ENCODE measurements around the gene CSNK2B. TPM values are rescaled to one million over a fixed set of nuclear protein-coding genes. Genes with fewer than 3 reads are reported as not detected.
A peak's percentile ranks its signal among the peaks of the same experiment; 100 is the strongest.

CSNK2B gene
- polyA plus RNA-seq, 3 donors = 103 to 186 (median 172) TPM

DNA sequence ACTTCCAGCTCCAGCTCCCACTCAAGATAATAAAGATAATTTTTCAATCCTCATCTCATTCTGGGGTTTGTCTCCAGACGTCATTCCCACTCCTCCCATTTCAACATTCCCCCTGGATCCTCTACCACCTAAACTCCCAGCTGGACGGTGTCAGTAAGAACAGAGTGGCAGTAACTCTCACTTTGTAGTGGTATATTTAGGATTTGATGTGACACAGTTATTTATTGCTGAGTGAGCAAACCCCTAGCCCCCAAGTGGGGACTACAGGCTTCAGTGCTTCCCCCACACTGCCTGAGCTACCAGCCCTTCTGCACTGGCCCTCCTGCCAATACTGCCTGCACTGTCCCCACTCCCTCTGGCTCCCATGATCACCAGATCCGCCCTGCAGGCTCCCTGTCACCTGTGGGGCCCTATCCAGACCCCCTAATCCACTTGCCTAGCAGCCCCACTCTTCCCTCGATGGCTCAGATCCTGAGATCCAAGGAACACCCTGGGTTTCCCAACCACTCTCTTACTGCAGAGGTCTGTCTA is 7.7 kb upstream of the CSNK2B start:
- H3K27ac ChIP-seq (ENCODE audit: low read depth, low read length) = no peak overlapping the region

DNA sequence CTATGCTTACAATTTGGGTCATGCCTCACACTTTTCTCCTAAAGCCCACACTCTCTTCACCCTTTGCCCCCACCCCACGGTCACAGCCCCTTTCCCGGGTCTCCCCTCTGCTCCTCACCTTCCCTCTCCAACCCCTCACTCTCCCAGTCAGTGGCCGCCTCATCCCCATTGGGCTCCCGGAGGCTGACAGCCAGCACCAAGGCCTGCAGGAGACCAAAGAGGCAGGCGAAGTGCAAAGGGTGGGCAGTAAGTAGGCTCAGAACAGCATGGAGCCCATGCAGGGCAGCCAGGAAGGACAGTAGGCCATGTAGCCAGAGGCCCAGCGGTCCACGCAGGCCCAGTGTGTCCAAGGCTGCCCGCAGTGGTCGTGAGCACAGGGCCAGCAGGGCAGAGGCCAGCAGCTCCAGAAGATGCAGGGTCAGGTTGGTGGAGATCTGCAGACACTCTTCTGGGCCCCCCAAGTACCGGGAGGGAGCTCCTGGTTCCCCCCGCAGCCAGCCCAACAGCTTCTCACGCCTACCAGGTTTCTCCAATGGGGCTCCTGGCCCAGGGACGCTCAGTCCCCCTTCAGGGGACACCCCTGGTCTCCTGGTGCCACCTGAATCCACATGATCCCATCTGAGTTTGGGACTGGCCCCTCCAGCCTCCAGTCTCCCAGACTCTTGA is 6.8 kb upstream of the CSNK2B start:
- no peak overlapping the region for H3K27ac ChIP-seq (ENCODE audit: low read depth, low read length)
- WGBS, 3 donors = 79 to 87% (median 82%) methylated on average over 13 of the region's 13 CpGs

More for the DNA sequence above, 7.7 kb upstream of the CSNK2B start:
- WGBS, 3 donors = 80 to 86% (median 84%) methylated on average over 4 of the region's 4 CpGs

DNA sequence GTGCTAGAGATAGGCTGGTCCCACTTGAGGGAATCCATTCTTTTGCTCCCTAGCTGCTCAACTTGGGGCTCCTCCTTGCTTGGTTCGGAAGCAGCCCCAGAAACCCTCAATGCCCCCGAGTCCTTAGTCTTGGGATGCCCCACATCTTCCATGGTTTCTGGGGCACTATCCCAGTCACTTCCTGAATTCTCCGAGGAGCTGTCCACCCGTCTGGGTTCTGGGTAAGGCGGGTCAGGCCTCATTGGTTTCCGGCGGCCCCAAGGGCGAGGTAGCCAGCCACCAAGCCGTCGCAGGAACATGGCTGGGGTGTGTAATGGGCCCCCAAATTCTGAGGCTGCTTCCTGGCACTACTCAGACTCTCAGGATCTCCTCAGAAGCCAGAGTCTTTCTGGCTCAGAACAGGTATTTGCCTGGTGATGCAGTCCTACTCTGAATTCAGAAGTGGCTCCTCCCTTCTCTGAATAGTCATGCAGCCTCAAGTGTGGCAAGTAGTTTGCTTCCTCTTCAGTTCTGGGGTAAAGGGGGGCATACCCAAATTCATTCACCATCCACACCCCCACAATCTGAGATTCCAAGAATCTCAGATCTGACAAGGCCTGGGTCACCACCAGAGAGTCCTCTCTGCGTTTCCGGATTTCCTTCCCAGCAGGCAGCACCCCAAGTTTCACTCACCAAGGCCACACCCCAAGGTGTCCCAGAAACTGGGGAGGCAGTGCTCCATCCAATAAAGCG is 6.1 kb upstream of the CSNK2B start:
- peak overlapping the region; percentile 13 for H3K27ac ChIP-seq (ENCODE audit: low read depth, low read length)
- 13 to 20% (median 19%) methylated on average over 13 of the region's 13 CpGs for WGBS, 3 donors

DNA sequence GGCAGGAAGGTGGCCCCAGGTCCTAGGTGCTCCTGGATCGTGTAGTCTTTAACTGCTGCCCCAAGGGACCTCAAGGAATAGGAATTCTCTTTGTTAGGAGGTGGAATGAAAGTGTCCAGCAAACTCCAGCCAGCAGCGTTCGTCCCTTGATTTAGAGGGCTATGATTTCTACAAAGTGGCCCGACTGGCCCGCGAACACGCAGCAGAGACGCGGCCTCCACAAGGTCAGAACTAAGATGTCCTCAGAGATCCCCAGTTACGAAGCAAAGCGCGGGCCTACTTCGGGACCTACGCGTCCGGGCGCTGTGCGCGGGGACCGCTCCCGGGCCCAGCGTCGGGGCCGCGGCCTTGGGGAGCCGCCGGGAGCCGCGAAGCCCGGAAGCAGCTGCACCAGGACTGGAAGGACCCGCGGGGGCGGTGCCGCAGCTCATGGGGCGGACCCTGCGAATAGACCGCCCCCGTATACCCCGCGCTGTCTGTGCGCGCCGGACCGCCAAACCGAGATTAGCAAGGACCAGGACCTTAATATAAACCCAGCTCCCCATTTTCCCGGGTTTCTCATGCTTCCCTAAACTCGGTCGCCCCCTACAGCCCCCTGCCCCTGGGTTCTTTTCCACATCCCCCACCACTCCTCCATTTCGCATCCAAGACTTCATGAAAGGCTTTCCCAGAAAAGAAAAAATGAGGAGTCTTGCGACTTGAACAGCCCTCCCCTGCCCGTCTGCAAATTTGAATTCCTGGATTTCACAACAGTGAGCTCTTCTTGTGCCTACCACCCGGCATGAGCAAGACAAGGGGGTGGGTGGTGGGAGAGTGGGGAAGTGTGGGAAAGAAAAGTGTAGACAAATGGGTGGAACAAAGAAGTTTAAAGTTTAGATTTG is 5.3 kb upstream of the CSNK2B start, which contains the start of gene C6orf47:
Gene C6orf47 (minus strand): TSS at position 398 of the 881 bp plus-strand sequence. CDS start 831 bp downstream, outside the sequence.
- peak within 1 kb of the TSS; percentile 13 for H3K27ac ChIP-seq (ENCODE audit: low read depth, low read length)
- WGBS, 3 donors = 0 to 1% (median 1%) methylated on average over 52 of the region's 52 CpGs

DNA sequence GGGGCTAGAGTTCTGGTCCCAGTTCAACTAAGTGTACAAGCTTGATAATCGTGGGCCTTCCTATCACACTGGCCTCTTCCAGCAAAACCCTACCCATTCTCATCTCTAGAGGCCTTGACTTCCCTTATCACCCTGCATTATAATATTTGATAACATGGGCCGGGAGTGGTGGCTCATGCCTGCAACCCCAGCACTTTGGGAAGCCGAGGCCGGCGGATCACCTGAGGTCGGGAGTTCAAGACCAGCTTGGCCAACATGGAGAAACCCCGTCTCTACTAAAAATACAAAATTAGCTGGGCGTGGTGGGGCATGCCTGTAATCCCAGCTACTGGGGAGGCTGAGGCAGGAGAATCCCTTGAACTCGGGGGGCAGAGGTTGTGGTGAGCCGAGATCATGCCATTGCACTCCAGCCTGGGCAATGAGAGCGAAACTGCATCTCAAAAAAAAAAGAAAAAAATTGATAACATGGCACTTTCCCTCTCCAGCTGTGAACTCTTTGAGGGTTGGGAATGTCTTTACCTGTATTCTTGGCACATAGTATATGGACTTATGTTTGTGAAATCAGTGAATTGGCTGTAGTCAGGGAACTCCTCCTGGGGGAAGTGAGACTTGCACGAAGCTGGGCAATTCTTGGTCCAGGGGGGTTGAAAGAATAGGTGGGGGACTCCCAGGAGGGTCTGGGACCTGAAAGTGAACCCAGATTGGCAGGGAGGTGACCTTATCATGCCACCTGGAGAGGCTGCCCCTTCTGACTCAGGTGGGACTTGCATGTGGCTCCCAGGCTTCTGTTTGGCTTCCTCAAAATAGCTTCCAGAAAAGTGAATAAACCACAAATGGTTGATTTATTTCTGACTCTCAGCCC is 4.4 kb upstream of the CSNK2B start:
- WGBS, 3 donors = 71 to 82% (median 74%) methylated on average over 12 of the region's 12 CpGs
- no peak overlapping the region for H3K27ac ChIP-seq (ENCODE audit: low read depth, low read length)

DNA sequence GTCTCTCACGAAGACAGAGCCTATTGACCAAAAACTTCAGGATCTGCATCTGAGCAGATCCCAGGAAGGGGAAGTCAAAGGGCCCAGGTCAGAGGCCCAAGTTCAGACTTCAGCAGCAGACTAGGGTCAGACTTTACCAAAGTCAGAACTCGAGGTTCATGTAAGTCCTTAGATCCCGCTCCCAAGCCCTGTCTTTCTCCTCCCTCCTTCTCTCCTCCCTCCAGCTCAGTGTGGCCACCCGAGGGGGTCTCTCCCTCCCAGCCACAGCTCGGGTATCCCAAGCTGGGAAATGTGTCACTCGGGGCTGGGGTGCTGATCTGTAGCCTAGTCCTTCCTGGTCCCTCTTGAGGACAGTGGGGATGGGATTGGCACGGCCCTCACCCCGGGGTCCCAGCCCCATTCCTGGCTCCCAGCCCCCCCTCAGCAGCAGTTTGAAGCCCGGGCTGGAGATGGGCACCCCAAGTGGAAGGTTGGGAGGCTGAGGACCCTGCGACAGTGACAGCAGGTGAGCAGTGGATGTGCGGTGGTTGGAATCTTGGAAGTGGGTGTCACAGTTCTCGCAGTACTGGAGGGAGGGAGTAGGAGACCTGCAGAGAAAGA is 3.7 kb upstream of the CSNK2B start:
- no peak overlapping the region for H3K27ac ChIP-seq (ENCODE audit: low read depth, low read length)
- WGBS, 3 donors = 85 to 89% (median 88%) methylated on average over 12 of the region's 12 CpGs

DNA sequence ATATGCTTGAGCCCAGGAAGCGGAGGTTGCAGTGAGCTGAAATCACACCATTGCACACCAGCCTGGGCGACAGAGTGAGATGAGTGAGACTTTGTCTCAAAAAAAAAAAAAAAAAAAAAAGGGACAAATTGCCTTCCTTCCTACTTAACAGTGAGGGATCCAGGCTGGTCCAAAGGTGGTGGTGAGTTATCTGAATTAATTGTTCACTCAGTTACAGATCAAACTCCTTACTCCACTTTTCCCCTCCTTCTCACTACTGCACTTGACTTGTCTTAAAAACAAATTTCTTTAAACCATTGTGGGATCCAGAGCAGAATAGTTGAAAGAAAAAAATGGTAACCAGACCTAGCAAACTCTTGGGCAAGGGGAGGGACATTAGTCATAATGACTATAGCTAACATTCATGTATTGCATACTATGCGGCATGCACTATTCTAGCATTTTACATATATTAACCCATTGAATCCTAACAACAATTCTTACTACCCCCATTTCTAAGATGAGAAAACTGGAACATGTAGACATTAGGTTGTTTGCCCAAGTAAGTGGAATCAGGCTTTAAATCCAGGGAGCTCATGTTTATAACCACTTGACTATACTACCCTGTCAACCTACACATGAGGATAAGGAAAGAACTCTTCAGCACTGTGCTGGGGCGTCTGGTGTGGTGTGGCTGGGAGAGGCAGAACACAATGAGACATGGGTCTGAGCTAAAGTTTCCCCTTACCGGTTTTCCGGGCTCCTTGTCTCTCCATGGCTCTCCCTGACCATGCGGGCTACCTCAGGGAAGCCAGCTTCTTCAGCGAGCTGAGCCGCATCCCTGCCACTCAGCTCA is 2.5 kb upstream of the CSNK2B start:
- 59 to 64% (median 60%) methylated on average over 9 of the region's 9 CpGs for WGBS, 3 donors
- peak overlapping the region; percentile 47 for H3K27ac ChIP-seq (ENCODE audit: low read depth, low read length)

DNA sequence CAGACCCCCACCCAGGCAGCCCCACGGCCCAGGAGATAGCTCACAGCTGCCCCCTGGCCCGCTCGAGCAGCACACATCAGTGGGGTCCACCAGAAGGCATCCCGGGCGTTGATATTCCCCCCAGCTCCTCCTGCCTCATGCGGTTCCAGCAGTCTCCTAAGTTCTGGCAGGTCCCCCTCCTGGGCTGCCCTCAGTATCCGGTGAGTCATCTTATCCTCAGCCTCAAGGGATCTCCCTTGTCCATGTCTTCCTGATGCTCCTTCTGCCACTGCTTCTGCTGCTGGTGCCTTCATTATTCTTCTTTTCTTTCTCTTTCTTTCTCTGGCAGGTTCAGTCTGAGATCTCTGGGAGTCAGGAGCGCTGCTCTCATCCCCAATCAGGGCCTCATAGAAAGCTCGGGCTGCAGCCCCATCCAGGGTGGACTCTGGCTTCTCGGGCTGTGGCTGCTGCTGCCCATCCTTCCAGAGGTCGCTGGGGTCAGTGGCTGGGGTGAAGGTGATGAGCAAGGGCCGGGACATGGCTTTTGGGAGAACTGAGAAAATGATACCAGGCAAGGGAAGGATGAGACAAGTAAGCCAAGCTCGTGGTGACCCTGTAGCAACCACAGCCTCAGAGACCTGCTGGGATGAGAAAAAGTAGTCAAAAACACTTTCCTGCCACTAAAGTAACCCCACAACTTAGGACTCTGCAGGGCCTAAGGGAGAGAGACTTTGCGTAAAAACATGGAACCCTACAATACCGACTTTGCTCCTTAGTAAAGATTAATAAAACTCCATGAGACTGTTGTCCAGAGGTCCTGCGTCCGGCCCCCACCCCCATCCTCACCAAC is 1.7 kb upstream of the CSNK2B start:
- peak overlapping the region; percentile 47 for H3K27ac ChIP-seq (ENCODE audit: low read depth, low read length)
- 17 to 21% (median 19%) methylated on average over 17 of the region's 17 CpGs for WGBS, 3 donors

DNA sequence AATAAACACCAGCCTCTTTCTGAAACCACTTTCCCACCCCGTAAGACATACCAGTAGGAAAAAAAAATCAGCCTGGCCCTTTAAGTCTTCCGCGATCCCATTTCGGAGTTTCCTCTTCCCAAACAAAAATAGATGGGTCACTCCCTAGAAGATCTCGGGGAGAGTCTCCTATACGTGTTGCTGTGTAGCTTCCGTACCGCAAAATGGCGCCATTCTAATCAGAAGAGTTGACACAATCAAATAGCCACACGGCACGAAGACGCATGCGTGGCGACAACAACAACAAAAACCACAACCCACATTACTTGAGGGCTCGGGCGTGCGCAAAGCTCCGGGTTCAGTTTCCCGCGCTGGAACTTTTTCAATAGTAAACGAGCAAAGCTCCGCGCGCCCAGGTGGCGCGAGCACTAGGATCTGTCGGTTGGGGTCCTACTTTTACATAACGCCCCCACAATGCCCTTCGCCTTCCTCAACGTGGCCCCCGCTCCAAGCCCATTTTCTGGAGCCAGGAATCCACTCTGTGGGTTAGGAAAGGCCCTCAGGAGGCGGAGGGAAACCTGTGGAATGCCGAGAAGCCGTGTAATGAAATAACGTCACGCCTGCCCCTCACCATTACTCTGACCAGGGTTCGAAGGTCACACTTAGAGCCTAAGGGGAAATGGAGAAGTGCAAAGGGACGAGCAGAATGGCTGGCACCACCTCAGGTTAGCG is 935 bp upstream of the CSNK2B start, which contains the start of gene GPANK1:
Gene GPANK1 (minus strand): TSS at position 208 of the 711 bp plus-strand sequence. CDS start 519 bp downstream, outside the sequence.
- peak within 1 kb of the TSS; percentile 79 for H3K27ac ChIP-seq (ENCODE audit: low read depth, low read length)
- WGBS, 3 donors = 0% methylated on average over 39 of the region's 39 CpGs

DNA sequence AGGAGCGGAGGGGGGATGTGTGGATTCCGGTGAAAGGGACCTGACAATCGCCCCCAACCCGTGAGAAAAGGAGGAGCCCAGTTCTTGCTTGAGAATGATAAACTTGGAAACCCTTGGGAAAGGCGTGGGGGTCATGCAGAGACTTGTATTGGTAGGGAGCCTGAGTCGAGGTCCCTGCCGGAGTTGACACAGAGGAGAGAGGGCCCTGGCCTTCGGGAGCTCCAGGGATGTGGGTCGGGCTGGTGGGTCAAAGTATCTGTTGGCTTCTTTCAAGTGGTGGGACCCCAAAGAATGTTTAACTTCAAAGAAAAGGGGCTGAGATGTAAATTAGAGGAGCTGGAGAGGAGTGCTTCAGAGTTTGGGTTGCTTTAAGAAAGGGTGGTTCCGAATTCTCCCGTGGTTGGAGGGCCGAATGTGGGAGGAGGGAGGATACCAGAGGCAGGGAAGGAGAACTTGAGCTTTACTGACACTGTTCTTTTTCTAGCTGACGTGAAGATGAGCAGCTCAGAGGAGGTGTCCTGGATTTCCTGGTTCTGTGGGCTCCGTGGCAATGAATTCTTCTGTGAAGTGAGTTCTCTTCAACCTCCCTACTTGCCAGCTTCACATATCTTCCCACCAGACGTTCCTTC is 571 bp downstream of the CSNK2B start:
- WGBS, 3 donors = 2 to 3% (median 2%) methylated on average over 15 of the region's 15 CpGs
- no peak overlapping the region for H3K27ac ChIP-seq (ENCODE audit: low read depth, low read length)

DNA sequence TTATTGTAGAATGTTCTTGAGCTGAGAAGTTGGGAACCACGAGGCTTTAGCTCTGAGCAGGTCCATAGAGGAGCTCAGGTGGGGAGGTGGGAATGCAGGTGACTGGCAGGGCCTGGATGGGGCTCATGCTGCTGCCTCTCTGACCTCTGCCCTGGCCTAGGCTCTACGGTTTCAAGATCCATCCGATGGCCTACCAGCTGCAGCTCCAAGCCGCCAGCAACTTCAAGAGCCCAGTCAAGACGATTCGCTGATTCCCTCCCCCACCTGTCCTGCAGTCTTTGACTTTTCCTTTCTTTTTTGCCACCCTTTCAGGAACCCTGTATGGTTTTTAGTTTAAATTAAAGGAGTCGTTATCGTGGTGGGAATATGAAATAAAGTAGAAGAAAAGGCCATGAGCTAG is 3.8 kb downstream of the CSNK2B start, which contains the start of gene LY6G5B:
Gene LY6G5B (plus strand): TSS at position 301 of the 400 bp plus-strand sequence. CDS start 975 bp downstream, outside the sequence.
- 83 to 88% (median 84%) methylated on average over 8 of the region's 8 CpGs for WGBS, 3 donors
- H3K27ac ChIP-seq (ENCODE audit: low read depth, low read length) = no peak within 1 kb of the TSS

DNA sequence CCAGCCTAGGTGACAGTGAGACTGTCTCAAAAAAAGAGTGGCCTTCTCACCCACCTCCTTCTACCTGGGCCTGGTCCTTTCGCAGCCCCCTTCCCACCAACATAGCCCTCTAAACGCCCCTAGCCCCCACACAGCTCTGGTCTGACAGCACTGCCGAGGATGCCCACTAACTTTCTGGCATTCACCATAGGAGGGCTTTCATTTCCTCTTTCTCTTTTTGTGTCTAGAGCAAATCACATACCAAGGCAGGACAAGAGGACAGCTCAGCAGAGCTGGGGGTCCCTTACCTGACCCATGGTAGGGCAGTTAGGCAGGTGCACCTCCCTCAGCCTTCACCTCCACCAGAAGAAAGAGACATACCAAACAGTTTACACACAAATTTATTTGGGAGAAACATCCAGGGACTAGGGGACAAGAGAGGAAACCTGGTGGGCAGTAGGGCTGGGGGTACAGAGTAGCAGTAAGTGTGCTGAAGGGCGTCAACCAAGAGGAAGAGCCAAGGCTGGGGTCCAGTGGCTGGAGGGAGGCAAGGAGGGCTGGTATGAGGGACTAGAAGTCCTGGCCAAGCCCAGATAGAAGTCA is 10.5 kb downstream of the CSNK2B start:
- H3K27ac ChIP-seq (ENCODE audit: low read depth, low read length) = no peak overlapping the region
- whole genome bisulfite sequencing, 3 donors = 78 to 89% (median 88%) methylated on average over 4 of the region's 4 CpGs

DNA sequence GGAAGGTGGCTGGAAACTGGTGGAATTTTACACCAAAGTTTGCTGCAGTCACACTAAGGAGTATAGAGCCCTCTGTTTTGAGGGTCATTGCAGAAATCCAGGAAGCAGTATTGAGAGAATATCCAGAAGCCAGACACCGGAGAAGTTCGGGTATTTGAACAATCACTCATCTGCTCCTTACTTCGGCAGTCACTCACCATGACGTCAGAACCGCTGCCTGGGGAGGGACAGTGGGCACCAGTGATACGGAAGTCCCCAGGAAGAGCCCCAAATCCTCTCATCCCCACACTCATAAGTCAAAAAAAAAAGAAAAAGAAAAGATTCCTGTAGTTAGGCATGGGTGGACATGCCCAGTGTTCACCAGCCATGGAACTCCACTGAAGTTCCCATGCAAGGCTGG is 11.0 kb downstream of the CSNK2B start:
- 72 to 76% (median 73%) methylated on average over 6 of the region's 6 CpGs for WGBS, 3 donors
- H3K27ac ChIP-seq (ENCODE audit: low read depth, low read length) = no peak overlapping the region

DNA sequence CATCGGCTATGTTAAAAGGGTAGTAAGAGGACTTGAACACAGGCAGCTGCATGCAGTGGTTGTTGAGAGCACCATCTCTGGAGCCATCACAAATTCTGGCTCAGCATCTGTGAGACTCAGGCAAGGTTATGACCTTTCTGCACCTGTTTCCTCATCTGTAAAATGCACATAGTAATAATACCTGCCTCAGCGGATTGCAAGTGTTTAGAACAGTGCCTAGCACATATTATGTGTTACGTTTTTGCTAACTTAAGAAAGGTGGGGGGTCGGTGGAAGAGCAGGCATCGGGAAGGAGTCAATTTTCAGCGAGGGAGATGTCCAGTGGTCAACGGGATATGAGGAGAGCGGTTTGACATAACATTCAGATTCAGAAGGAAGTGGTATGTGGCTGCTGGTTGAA is 12.1 kb downstream of the CSNK2B start:
- 73 to 75% (median 74%) methylated on average over 8 of the region's 8 CpGs for WGBS, 3 donors
- H3K27ac ChIP-seq (ENCODE audit: low read depth, low read length) = no peak overlapping the region
